GM18505 (cell line): ENCODE data around the gene MYADM.
A peak's percentile ranks its signal among the peaks of the same experiment; 100 is the strongest.

Experiments
- ATAC-seq: cut with Tn5 transposase; IDR thresholded peaks from one replicate; pipeline ENCODE4 v1.9.1; 2021; ENCODE audit not compliant: unreplicated experiment
- POLR2A ChIP-seq: IDR thresholded peaks from 4 replicates; pipeline ENCODE4 v1.6.1; 2011; ENCODE audit warnings: borderline replicate concordance; ENCODE audit not compliant: insufficient read depth, insufficient read length; ENCODE audit errors: extremely low read depth

Gene MYADM

GRCh38 chr19:53873773-53874605, 6.3 kb downstream of the MYADM start:
- no peak for ATAC-seq
- TF ChIP-seq POLR2A = no peak

GRCh38 chr19:53874606-53874990, 6.9 kb downstream of the MYADM start:
- ATAC-seq = no peak
- TF ChIP-seq POLR2A = no peak

GRCh38 chr19:53875602-53876325, 8.1 kb downstream of the MYADM start:
- no peak for TF ChIP-seq POLR2A

GRCh38 chr19:53876651-53877224, 9.1 kb downstream of the MYADM start:
- no peak for TF ChIP-seq POLR2A
- no peak for ATAC-seq

More at GRCh38 chr19:53875602-53876325, 8.1 kb downstream of the MYADM start:
- no peak for ATAC-seq

GRCh38 chr19:53877361-53877766, 9.7 kb downstream of the MYADM start:
- no peak for ATAC-seq
- no peak for TF ChIP-seq POLR2A

GRCh38 chr19:53878776-53879139, 11.1 kb downstream of the MYADM start:
- no peak for TF ChIP-seq POLR2A
- ATAC-seq = no peak

GRCh38 chr19:53879140-53880081, 11.7 kb downstream of the MYADM start:
- TF ChIP-seq POLR2A = no peak
- ATAC-seq = peak; percentile 75

- no peak for TF ChIP-seq POLR2A
- ATAC-seq = no peak
Measured at GRCh38 chr19:53880711-53881481, 13.2 kb downstream of the MYADM start.

- TF ChIP-seq POLR2A = no peak
- ATAC-seq = no peak
Measured at GRCh38 chr19:53881482-53882390, 14.1 kb downstream of the MYADM start, which contains the start of gene PRKCG. Gene PRKCG (plus strand): TSS chr19:53882197. CDS start chr19:53882495, 298 bp downstream.

- no peak for TF ChIP-seq POLR2A
- ATAC-seq = no peak
Measured at GRCh38 chr19:53882391-53883050, 14.8 kb downstream of the MYADM start.

- ATAC-seq = no peak
- TF ChIP-seq POLR2A = no peak
Measured at GRCh38 chr19:53883231-53883661, 15.6 kb downstream of the MYADM start.
